Stimulated activated CD4-positive, alpha-beta T cell treated with anti-CD3 and anti-CD28 coated beads, Interleukin-12 subunit alpha, Interleukin-12 subunit beta, amount 100 ng/mL, for 48 hours (primary cell): ENCODE measurements around the gene ADH5.
"Not testable (repeated sequence)": the region's sequence is repeated elsewhere in the genome, so short reads cannot be mapped to it uniquely, and the experiment has no call there.

Experiments
- DNase-seq, 3 donors: peaks; one replicate each; pipeline ENCODE4 v3.0.0-alpha.2; 2020; ENCODE audit warnings: low read depth in 2 of 3, low spot score in 1 of 3

Gene ADH5

GRCh38 chr4:99088481-99089365, at the start of gene ADH5:
ADH5 (minus strand) TSS chr4:99088788; CDS start chr4:99088700, 88 bp downstream.
- DNase-seq: peak; percentile 81 to 87 (median 82)

- no peak for DNase-seq
Observed at GRCh38 chr4:99136329-99136728, 47.7 kb upstream of the ADH5 start.

- no peak for DNase-seq
Observed at GRCh38 chr4:99135541-99136162, 47.1 kb upstream of the ADH5 start.

GRCh38 chr4:99134586-99134985, 46.0 kb upstream of the ADH5 start:
- no peak for DNase-seq

- no peak for DNase-seq
Observed at GRCh38 chr4:99131378-99131777, 42.8 kb upstream of the ADH5 start.

GRCh38 chr4:99126376-99126775, 37.8 kb upstream of the ADH5 start:
- no peak for DNase-seq

- DNase-seq: no peak
Observed at GRCh38 chr4:99121008-99121407, 32.4 kb upstream of the ADH5 start.

- DNase-seq: no peak
Observed at GRCh38 chr4:99120501-99120900, 31.9 kb upstream of the ADH5 start.

GRCh38 chr4:99117876-99118693, 29.5 kb upstream of the ADH5 start:
- no peak for DNase-seq

GRCh38 chr4:99117122-99117841, 28.7 kb upstream of the ADH5 start:
- DNase-seq: not testable (repeated sequence)

GRCh38 chr4:99109286-99109685, 20.7 kb upstream of the ADH5 start:
- not testable (repeated sequence) for DNase-seq

GRCh38 chr4:99104153-99104552, 15.6 kb upstream of the ADH5 start:
- DNase-seq: no peak

GRCh38 chr4:99103166-99103565, 14.6 kb upstream of the ADH5 start:
- no peak for DNase-seq

GRCh38 chr4:99102634-99103033, 14.0 kb upstream of the ADH5 start:
- no peak for DNase-seq

GRCh38 chr4:99100876-99101275, 12.3 kb upstream of the ADH5 start:
- DNase-seq: no peak

- DNase-seq: not testable (repeated sequence)
Observed at GRCh38 chr4:99099814-99100213, 11.2 kb upstream of the ADH5 start.

- DNase-seq: no peak
Observed at GRCh38 chr4:99099311-99099710, 10.7 kb upstream of the ADH5 start.

GRCh38 chr4:99091841-99092240, 3.3 kb upstream of the ADH5 start:
- not testable (repeated sequence) for DNase-seq

GRCh38 chr4:99091216-99091575, 2.6 kb upstream of the ADH5 start:
- no peak for DNase-seq

- DNase-seq: no peak
Observed at GRCh38 chr4:99090481-99091215, 2.1 kb upstream of the ADH5 start.
